Testis (tissue), 2 donors: ENCODE measurements around the gene BIRC7.

ENCODE experiments used
- POLR2A ChIP-seq: fragments of 450-650 bp; IDR thresholded peaks from one replicate; pipeline ENCODE4 v1.6.1; 2017; ENCODE audit warnings: antibody characterized with exemption, mild to moderate bottlenecking, moderate library complexity
- TF ChIP-seq, protein P1 (sequence below), 3 experiments: fragments of 450-650 bp in 2 of 3; fragments of 200-600 bp in 1 of 3; sonication (generic) in 1 of 3; IDR thresholded peaks; one replicate each; pipeline ENCODE4 v1.5.1; 2016 to 2019; ENCODE audit warnings: antibody characterized with exemption in 3 of 3, mild to moderate bottlenecking in 2 of 3, moderate library complexity in 1 of 3

DNA sequence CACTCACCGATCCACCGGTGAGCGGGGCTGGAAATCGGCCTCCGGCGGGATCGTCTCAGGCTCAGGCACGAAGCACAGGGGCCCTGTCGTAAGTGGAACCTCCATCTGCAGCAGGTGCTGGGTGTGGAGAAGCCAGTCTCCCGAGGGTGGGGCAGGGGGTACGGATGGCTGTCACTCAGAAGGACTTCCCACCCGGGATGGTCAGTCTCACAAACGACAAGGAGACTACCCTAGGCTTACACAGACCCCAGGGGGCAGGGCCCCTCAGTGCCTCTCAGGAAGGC is 47.6 kb upstream of the BIRC7 start:
- TF ChIP-seq, protein P1, sequence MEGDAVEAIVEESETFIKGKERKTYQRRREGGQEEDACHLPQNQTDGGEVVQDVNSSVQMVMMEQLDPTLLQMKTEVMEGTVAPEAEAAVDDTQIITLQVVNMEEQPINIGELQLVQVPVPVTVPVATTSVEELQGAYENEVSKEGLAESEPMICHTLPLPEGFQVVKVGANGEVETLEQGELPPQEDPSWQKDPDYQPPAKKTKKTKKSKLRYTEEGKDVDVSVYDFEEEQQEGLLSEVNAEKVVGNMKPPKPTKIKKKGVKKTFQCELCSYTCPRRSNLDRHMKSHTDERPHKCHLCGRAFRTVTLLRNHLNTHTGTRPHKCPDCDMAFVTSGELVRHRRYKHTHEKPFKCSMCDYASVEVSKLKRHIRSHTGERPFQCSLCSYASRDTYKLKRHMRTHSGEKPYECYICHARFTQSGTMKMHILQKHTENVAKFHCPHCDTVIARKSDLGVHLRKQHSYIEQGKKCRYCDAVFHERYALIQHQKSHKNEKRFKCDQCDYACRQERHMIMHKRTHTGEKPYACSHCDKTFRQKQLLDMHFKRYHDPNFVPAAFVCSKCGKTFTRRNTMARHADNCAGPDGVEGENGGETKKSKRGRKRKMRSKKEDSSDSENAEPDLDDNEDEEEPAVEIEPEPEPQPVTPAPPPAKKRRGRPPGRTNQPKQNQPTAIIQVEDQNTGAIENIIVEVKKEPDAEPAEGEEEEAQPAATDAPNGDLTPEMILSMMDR (IDR thresholded peaks at IDR 0.05): no peak
- TF ChIP-seq POLR2A: no peak
